ENCODE measurements around the gene APCDD1.

DNA sequence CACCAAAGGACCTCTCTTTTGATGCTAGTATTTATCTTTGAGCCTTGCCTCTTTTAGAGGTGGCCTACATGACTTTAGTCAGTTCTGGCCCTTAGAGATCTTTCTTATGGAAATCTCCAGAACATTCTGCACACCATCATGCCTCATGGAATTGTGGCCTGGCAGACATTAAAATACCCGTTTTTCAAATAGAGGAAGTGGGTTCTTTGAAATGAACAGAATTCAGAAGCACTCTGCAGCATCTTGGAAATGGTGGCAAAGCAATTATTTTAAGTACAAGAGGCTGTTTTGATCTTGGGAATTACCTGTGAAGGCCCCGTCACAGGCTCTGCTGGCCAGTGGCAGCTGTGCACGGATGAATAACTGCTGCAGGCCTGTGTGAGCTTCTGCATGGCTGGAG, 40.7 kb upstream of the APCDD1 start:
- TF ChIP-seq, protein P1, sequence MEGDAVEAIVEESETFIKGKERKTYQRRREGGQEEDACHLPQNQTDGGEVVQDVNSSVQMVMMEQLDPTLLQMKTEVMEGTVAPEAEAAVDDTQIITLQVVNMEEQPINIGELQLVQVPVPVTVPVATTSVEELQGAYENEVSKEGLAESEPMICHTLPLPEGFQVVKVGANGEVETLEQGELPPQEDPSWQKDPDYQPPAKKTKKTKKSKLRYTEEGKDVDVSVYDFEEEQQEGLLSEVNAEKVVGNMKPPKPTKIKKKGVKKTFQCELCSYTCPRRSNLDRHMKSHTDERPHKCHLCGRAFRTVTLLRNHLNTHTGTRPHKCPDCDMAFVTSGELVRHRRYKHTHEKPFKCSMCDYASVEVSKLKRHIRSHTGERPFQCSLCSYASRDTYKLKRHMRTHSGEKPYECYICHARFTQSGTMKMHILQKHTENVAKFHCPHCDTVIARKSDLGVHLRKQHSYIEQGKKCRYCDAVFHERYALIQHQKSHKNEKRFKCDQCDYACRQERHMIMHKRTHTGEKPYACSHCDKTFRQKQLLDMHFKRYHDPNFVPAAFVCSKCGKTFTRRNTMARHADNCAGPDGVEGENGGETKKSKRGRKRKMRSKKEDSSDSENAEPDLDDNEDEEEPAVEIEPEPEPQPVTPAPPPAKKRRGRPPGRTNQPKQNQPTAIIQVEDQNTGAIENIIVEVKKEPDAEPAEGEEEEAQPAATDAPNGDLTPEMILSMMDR (IDR thresholded peaks at IDR 0.05): no peak
- TF ChIP-seq EZH2 (IDR thresholded peaks at IDR 0.05): no peak

All from neural progenitor cell (in vitro differentiated cells).